Tibial nerve (tissue), 4 donors: ENCODE data around the gene FYB2. TPM values are rescaled to one million over a fixed set of nuclear protein-coding genes. Genes with fewer than 3 reads are reported as not detected.

ENCODE experiments used
- DNase-seq, 2 donors: peaks; one replicate each; pipeline ENCODE4 v3.0.0-alpha.2; 2019; ENCODE audit warnings: low spot score in 2 of 2
- H3K27ac ChIP-seq, 4 donors: fragments of 200-600 bp; sonication (generic) in 3 of 4; one replicate each; pipeline ENCODE4 v1.5.1; 2017 to 2019; ENCODE audit warnings: mild to moderate bottlenecking in 1 of 4
- H3K27me3 ChIP-seq, 2 donors: fragments of 200-600 bp; sonication (generic) in 1 of 2; one replicate each; pipeline versions ENCODE4 v1.5.1 to v1.6.0; 2017 to 2019
- H3K36me3 ChIP-seq, 3 donors: fragments of 200-600 bp; sonication (generic); one replicate each; pipeline ENCODE4 v1.5.1; 2018 to 2019
- H3K4me1 ChIP-seq, 4 donors: fragments of 200-600 bp; sonication (generic) in 3 of 4; one replicate each; pipeline ENCODE4 v1.5.1; 2017 to 2019
- H3K4me3 ChIP-seq, 4 donors: fragments of 200-600 bp; sonication (generic) in 3 of 4; one replicate each; pipeline ENCODE4 v1.5.1; 2017 to 2019; ENCODE audit warnings: mild to moderate bottlenecking in 1 of 4, moderate library complexity in 1 of 4
- H3K9me3 ChIP-seq, 4 donors: fragments of 200-600 bp; sonication (generic) in 3 of 4; one replicate each; pipeline ENCODE4 v1.5.1; 2017 to 2019
- EP300 ChIP-seq, 2 donors: sonication (generic); formaldehyde crosslinking; IDR thresholded peaks; one replicate each; pipeline ENCODE4 v1.6.1; 2017; ENCODE audit warnings: antibody characterized with exemption in 2 of 2, mild to moderate bottlenecking in 1 of 2
- POLR2A ChIP-seq, 2 donors: fragments of 450-650 bp; IDR thresholded peaks; one replicate each; pipeline ENCODE4 v1.6.1; 2017; ENCODE audit warnings: antibody characterized with exemption in 2 of 2, mild to moderate bottlenecking in 2 of 2, moderate library complexity in 2 of 2
- WGBS, 2 donors: methylation state at CpG; one replicate each; pipeline ENCODE4 v1.1.5; 2018; 5-methylcytosine and 5-hydroxymethylcytosine counted together
- total RNA-seq, 4 donors: library from RNA; depleted of rRNA; stranded (reverse); fragments of >200 nt; gene quantifications; one replicate each; pipeline ENCODE4 v1.1.0, GENCODE V29; 2016
- TF ChIP-seq, protein P1 (sequence below), 5 experiments: fragments of 200-600 bp in 3 of 5; fragments of 450-650 bp in 2 of 5; sonication (generic) in 3 of 5; IDR thresholded peaks; one replicate each; pipeline ENCODE4 v1.5.1; 2016 to 2019; ENCODE audit warnings: antibody characterized with exemption in 5 of 5, mild to moderate bottlenecking in 3 of 5, moderate library complexity in 2 of 5

FYB2 gene
- total RNA-seq, 4 donors from 2014 or later, result not detected

DNA sequence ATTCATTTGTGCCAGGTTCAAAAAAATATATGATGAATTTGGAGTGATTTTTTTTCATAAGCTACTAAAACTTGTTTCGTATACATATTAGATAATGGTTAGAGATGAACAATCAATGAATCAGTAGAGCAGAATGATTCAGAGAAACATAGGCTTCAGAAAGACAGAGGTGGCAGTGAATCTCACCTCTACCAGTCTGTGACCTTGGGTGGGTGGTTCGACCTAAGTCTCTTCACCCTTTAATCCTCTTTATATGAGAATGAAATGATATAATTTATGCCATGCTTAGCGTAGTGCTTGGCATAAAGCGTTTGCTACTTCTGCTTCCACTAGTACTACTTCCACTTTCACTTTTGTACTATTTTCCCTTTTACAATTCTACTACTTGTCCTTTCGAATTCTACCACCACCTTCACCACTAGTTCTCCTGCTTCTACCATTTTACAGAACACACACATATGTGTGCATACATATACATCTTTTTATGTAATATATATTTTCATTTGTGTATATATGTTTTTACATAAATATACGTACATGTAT is 45.1 kb downstream of the FYB2 start:
- H3K36me3 ChIP-seq, result no peaks in the 10 kb centered on the region
- H3K27me3 ChIP-seq, result no peaks in the 10 kb centered on the region
- TF ChIP-seq, protein P1, sequence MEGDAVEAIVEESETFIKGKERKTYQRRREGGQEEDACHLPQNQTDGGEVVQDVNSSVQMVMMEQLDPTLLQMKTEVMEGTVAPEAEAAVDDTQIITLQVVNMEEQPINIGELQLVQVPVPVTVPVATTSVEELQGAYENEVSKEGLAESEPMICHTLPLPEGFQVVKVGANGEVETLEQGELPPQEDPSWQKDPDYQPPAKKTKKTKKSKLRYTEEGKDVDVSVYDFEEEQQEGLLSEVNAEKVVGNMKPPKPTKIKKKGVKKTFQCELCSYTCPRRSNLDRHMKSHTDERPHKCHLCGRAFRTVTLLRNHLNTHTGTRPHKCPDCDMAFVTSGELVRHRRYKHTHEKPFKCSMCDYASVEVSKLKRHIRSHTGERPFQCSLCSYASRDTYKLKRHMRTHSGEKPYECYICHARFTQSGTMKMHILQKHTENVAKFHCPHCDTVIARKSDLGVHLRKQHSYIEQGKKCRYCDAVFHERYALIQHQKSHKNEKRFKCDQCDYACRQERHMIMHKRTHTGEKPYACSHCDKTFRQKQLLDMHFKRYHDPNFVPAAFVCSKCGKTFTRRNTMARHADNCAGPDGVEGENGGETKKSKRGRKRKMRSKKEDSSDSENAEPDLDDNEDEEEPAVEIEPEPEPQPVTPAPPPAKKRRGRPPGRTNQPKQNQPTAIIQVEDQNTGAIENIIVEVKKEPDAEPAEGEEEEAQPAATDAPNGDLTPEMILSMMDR (IDR thresholded peaks at IDR 0.05), result no peak
- TF ChIP-seq EP300 (IDR thresholded peaks at IDR 0.05) (no peak), POLR2A (IDR thresholded peaks at IDR 0.05) (no peak)
- no peak for DNase-seq
- H3K4me1 ChIP-seq, result no peaks in the 10 kb centered on the region
- 83 to 84% methylated on average over 6 of the region's 6 CpGs for WGBS, 2 donors
- peak overlapping the region in 1 of 4 donors; percentile 13 for H3K4me3 ChIP-seq
- H3K27ac ChIP-seq, result no peak overlapping the region
- H3K9me3 ChIP-seq, result no peaks in the 10 kb centered on the region

DNA sequence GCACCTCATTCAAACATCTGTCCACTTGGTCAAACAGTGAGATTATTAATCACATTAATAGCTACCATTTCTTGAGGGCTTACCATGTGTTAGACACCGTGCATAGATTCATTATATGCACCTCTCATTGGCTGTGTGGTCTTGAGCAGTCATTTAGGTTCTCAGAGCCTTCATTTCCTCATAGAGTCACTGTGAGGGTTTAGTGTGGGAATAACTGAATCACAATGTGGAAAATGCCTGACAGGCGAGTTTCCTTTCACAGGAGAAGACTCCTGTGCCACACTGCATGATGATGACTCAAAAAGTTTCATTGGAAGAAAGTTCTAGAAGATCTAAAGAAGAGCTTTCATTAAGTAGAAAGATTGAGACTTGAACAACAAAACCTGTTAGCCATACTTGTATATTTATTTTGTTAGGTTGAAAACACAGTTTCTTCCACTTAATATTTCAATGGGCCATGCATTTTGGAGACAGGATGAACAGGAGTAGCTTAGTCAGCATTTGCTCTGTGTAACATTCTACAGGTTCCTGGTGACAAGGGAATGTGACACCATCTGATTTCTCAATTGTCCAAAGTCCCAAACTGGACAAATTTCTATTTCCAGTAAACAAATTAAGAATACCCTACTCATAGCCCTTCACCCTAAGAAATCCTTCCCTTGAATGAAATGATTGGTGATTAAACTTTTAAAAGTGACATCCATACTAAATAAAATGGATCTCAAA is 45.7 kb downstream of the FYB2 start:
- TF ChIP-seq POLR2A (IDR thresholded peaks at IDR 0.05), result no peak
- no peak for TF ChIP-seq EP300 (IDR thresholded peaks at IDR 0.05)
- TF ChIP-seq, protein P1 (IDR thresholded peaks at IDR 0.05), result no peak
- no peak overlapping the region for H3K27ac ChIP-seq

DNA sequence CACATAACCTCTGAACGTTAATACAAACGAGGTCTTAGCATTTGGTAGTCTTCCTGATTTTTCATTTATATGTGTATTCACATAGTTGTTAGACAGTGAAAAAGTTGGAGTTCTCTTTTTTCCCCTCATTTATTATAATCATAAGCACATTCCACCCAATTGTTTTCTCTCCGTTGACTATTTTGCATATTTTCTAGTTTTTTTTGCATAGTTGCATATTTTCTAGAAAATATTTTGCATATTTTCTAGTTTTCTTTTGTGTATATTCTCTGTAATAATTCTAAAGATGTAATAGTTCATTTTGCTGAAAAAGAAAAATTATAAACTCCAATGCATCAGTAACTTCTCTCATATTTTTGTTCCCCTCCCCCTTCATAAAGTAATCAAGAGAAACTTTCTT is 47.5 kb downstream of the FYB2 start:
- Histone ChIP-seq H3K27me3 (no peaks in the 10 kb centered on the region), H3K36me3 (no peaks in the 10 kb centered on the region), H3K4me3 (no peak overlapping the region), H3K4me1 (no peaks in the 10 kb centered on the region), H3K27ac (no peak overlapping the region), H3K9me3 (no peaks in the 10 kb centered on the region)
- 63% methylated on average over 3 of the region's 3 CpGs for WGBS, 2 donors
- TF ChIP-seq, protein P1 (IDR thresholded peaks at IDR 0.05), result no peak
- TF ChIP-seq EP300 (IDR thresholded peaks at IDR 0.05) (no peak), POLR2A (IDR thresholded peaks at IDR 0.05) (no peak)
- no peak for DNase-seq

More for the DNA sequence above, 45.7 kb downstream of the FYB2 start:
- Histone ChIP-seq H3K4me3 (no peak overlapping the region), H3K4me1 (no peaks in the 10 kb centered on the region), H3K9me3 (no peaks in the 10 kb centered on the region), H3K27me3 (no peaks in the 10 kb centered on the region), H3K36me3 (no peaks in the 10 kb centered on the region)
- WGBS, 2 donors, result 74 to 92% methylated on average over 2 of the region's 2 CpGs
- no peak for DNase-seq

DNA sequence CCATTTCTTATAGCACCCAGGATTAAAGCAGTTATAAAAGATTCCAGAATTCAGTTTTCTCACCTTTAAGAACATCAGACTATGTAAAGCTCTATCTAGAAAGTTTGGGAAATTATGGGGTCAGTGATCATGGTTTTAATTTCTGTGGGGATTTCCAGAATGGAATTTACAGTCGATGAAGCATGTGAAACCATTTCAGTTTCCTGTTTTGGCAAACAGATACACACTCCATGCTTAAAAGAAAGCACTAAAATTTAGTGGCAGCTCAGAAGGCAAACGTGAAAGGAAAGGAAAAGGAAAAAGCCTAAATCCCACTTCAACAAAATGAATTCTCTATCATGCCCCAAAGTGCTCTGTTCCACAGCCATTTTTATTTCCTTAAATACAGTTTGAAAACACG is 60.4 kb downstream of the FYB2 start:
- H3K36me3 ChIP-seq, result no peaks in the 10 kb centered on the region
- WGBS, 2 donors, result 13 to 28% methylated on average over 3 of the region's 3 CpGs
- DNase-seq, result no peak

DNA sequence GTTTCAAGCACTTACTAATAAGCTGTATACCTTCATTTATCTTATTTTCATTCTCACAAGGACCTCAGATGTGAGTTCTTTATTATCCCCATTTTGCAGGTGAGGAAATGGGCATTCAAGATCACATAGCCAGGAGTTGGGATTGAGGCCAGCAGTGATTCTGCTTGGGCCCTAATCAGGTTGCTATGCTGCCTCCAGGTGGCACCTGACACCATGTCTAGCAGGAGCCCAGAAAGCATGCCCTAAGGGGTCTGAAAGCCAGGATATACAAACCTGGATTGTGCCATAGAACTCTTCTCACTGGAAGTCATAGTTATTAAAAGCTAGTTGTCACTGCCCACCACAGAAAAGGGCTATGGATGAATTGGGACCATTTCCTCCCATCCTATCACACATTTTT is 61.1 kb downstream of the FYB2 start:
- DNase-seq, result no peak
- H3K4me1 ChIP-seq, result no peaks in the 10 kb centered on the region
- H3K27me3 ChIP-seq, result no peaks in the 10 kb centered on the region
- TF ChIP-seq, protein P1 (IDR thresholded peaks at IDR 0.05), result no peak
- TF ChIP-seq POLR2A (IDR thresholded peaks at IDR 0.05), result no peak
- TF ChIP-seq EP300 (IDR thresholded peaks at IDR 0.05), result no peak
- no peak overlapping the region for H3K27ac ChIP-seq
- no peaks in the 10 kb centered on the region for H3K9me3 ChIP-seq
- no peaks in the 10 kb centered on the region for H3K36me3 ChIP-seq
- H3K4me3 ChIP-seq, result no peak overlapping the region

More for the DNA sequence above, 60.4 kb downstream of the FYB2 start:
- H3K9me3 ChIP-seq, result no peaks in the 10 kb centered on the region
- no peak overlapping the region for H3K4me3 ChIP-seq
- no peak overlapping the region for H3K27ac ChIP-seq
- H3K4me1 ChIP-seq, result no peaks in the 10 kb centered on the region
- no peaks in the 10 kb centered on the region for H3K27me3 ChIP-seq
- no peak for TF ChIP-seq EP300 (IDR thresholded peaks at IDR 0.05)
- no peak for TF ChIP-seq POLR2A (IDR thresholded peaks at IDR 0.05)
- TF ChIP-seq, protein P1 (IDR thresholded peaks at IDR 0.05), result no peak
